ENCODE measurements around the gene LINC00237.

DNA sequence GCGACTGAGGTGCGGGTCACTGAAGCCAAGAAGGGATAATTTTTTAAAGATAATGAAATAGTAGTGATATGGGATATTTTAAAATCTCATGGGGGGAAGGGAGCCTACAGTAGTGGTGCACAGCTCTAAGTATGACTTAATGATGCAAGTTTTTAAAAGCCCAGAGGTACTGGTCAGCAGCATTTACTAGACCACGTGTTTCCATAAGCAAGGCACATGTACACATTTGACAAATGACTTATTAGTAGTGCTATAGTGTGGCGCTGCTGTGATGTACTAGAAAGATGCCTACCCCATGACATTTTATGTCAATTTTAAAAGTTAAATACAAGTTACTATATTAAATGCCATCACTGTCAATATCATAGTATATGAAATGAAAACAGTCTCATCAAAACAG is 7.5 kb upstream of the LINC00237 start:
- TF ChIP-seq, protein P1, sequence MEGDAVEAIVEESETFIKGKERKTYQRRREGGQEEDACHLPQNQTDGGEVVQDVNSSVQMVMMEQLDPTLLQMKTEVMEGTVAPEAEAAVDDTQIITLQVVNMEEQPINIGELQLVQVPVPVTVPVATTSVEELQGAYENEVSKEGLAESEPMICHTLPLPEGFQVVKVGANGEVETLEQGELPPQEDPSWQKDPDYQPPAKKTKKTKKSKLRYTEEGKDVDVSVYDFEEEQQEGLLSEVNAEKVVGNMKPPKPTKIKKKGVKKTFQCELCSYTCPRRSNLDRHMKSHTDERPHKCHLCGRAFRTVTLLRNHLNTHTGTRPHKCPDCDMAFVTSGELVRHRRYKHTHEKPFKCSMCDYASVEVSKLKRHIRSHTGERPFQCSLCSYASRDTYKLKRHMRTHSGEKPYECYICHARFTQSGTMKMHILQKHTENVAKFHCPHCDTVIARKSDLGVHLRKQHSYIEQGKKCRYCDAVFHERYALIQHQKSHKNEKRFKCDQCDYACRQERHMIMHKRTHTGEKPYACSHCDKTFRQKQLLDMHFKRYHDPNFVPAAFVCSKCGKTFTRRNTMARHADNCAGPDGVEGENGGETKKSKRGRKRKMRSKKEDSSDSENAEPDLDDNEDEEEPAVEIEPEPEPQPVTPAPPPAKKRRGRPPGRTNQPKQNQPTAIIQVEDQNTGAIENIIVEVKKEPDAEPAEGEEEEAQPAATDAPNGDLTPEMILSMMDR (IDR thresholded peaks at IDR 0.05), result no peak
- TF ChIP-seq POLR2A (IDR thresholded peaks at IDR 0.05), result no peak

Data from lower leg skin (tissue), 3 donors.